ENCODE results near the gene FLAD1.
A peak's percentile ranks its signal among the peaks of the same experiment; 100 is the strongest.

Gene FLAD1

DNA sequence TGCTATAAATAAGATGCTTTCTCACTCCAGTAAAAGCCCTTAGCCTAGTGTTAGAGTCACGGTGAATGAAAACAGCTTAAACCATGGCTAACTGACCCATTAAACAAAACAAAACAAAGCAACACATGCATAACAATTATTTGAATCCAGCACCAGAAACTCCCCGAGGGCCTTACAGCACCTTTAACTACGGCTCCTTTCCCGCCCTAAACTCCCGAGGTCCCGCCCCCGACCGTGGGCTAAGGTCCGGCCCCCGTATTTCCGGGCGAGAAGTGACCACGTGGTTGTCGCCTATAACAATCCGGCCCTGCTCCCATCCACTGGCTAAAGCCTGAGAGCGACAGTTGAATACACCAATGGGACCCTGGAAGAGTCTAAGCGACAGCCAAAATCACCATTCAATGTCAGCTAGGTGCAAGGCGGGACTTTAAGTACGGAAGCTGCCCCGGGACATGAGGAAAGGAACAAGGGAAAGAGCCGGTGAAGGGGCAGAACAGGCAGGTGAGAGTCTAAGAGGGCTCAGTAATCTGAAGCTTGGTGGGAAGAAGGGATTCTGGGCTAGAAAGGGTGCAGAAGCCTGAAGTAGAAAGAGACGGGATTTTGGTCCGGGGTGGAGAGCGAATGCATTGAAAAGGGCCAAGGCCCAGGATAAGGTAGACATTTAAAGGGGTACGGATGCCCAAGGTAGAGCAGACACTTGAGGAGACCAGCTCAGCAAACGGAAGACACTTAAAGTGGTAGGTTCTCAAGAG, at the start of gene FLAD1:
TSS of gene FLAD1 (plus strand) at position 448 of the 752 bp plus-strand sequence. CDS start 351 bp downstream, outside the sequence.
- DNase-seq (ENCODE audit: low read depth in 2 of 2), result peak; percentile 91 to 93

DNA sequence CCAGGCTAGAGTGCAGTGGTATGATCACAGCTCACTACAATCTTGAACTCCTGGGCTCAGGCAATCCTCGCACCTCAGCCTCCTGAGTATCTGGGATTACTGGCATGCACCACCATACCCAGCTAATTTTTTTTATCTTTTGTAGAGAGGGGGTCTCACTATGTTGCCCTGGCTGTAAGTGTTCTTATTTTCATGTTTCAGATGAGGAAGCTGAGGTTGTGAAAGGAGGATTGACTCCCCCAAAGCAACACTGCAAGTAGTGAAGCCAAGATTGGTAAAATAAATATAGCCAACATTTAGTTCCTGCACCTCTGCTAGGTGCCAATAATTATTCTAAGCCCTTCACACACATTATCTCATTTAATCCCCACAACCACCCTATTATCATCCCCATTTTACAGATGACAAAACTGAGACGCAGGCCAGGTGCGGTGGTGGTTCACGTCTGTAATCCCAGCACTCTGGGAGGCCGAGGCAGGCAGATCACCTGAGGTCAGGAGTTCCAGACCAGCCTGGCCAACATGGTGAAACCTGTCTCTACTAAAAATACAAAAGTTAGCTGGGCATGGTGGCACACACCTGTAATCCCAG, 48.7 kb upstream of the FLAD1 start:
- DNase-seq (ENCODE audit: low read depth in 2 of 2), result no peak

DNA sequence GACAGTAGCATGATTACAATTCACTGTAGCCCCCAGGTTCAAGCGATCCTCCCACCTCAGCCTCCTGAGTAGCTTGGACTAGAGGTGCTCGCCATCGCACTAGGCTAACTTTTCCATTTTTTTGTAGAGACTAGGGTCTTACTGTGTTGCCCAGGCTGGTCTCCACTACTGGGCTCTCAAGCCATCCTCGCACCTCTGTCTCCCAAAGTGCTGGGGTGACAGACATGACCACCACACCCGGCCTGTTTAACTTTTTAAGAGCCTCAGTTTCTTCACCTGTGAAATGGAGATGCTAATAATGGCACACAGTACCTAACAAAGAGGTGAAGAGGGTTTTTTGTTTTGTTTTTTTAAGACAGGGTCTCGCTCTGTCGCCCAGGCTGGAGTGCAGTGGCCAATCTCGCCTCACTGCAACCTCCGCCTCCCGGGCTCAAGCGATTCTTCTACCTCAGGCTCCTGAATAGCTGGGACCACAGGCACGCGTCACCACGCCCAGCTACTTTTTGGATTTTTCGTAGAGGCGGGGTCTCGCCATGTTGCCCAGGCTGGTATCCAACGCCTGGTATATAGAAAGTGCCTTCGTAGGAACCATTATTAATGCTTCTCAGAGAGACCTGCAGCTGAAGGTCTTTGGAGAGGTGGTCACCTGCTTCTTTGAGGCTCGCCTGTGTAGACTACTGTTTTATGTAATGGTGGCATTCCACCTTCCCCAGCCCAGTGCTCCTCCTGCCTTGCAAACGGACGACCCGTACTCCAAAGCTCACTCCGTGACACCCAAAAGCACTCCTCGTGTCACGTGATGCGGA, 47.2 kb upstream of the FLAD1 start:
- no peak for DNase-seq (ENCODE audit: low read depth in 2 of 2)

DNA sequence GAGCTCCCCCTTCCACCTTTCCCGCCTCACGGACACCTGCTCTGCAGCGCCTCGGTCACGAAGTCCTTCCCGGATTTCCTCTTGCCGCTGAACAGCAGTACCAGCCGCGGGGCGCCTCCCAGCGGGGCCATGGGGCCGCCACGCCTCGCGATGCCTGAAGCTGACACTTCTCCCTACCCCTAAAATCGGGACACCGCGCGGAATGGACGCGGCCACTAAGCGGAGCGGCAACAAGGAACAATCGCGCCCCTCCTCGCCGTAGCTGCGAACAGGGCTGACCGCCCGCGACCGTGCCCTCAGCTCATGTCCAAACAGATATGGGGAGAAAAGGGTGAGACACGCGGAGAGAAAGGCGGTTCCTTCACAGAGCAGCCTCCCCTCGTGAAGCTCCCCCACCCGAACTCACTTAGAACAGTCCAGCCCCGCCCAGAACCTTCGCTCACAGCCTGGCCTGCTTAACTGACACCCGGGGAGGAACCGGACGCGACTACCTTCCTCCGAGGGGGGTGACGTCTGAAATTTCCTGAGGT, 46.5 kb upstream of the FLAD1 start, which contains the start of gene PMVK:
TSS of gene PMVK (minus strand) at position 165 of the 530 bp plus-strand sequence. CDS start at position 131, 34 bp downstream.
- peak; percentile 84 to 91 for DNase-seq (ENCODE audit: low read depth in 2 of 2)

DNA sequence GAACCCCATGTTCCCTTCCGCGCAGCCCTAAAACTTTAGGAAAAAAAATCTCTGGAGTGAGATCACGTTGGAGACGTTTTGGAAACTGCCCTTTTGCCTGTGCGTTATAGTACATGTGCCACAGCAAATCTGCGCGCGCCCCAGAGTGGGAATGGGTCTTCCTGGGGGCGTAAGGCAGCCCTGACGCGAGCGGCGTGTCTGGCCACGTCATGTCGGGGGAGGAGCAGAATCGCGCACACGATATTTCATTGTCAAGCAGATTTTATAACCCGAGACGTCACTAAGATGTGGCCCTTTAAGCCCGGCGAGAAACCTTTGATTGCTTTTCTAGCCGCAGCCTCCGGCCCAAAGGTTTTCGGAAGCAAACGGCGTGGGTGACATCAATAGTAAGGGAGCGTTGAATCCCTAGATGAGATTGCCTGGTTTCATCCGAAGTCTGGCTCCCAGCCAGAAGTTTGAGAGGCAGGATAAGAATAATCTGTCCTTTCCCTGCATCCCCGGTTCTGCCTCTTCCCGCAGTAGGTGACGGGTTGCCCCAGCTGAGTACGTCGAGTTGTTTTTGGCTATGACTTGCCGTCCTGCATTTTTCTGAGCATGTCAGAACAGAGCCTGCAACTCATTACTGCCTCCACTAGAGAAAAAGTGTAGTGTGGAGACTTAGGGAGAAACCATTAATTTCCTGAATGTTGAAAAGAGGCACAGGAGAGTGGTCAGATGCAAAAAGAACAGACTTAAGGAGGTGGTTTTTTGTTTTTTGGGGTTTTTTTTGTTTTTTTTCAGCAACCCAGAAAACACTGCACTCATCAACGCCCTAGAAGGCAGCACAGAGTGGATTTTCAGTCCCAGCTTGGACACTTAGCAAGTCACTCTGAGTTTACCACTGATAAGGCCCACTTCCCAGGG, 45.8 kb upstream of the FLAD1 start:
- DNase-seq (ENCODE audit: low read depth in 2 of 2), result peak; percentile 57 to 63

DNA sequence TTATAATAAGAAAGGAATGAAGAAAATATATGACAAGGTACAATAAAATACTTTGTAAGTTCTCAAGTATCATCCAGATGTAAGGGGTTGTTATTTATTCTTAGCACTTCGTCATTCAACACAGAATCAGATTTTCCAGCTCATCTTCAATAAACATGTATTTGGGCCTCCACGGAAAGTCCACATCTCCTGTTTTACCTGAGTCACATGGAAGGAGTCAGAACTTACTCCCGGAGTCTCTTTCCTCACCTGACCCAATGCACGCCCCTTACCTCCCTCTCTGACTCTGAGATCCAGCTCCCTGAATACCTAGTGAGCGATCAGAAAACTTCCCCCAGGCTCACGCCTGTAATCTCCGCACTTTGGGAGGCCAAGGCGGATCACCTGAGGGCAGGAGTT, 45.2 kb upstream of the FLAD1 start:
- no peak for DNase-seq (ENCODE audit: low read depth in 2 of 2)

DNA sequence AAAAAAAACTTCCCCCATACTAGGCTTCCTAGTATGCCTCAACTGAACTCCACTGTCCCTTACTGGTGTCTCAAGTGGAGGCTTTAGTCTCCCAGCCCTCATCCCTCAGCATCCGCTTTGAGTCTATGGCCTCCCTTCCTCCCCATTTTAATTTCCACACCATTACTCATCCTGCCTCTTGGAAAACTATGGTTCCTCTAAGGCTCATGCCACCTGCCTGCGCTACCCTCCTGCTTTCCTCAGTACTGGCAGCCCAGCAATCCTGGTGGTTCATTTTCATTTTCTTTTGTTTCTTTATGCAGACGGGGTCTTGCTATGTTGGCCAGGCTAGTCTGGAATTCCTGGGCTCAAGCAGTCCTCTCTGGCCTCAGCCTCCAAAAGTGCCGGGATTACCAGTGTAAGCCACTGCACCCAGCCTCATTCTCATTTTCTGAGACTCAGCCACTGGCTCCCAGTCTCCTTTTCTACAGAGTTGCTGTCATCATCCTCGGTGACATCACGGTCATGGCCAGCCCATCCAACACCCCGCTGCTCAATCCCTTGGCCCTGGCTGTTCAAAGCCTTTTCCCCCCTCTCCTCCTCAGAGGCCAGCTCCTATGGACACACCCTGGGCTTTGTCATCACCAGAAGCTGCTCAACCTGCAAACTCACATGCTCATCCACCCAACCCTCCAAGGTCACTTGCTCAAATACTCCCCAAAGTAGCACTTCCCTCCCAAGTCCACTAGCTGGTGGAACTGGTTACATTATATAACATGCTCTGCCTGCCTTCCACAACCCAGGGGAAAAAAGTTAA, 44.3 kb upstream of the FLAD1 start:
- DNase-seq (ENCODE audit: low read depth in 2 of 2), result no peak

DNA sequence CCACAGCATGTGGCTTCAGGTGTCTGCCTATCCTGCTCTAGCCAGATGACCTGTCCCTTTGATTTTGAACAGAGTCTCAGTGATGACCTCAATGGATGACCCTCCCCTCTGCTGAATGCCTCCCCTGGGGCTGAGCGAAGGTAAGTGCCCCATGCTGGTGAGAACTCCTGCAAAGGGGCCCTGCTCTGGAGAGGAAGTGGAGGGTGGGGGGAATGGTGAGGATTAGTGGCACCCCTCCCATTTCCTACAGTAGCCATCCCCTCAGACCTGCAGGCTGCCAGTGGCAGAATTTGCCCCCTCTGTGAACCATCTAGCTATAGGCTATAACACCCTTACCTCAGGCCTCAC, 43.0 kb upstream of the FLAD1 start:
- no peak for DNase-seq (ENCODE audit: low read depth in 2 of 2)

DNA sequence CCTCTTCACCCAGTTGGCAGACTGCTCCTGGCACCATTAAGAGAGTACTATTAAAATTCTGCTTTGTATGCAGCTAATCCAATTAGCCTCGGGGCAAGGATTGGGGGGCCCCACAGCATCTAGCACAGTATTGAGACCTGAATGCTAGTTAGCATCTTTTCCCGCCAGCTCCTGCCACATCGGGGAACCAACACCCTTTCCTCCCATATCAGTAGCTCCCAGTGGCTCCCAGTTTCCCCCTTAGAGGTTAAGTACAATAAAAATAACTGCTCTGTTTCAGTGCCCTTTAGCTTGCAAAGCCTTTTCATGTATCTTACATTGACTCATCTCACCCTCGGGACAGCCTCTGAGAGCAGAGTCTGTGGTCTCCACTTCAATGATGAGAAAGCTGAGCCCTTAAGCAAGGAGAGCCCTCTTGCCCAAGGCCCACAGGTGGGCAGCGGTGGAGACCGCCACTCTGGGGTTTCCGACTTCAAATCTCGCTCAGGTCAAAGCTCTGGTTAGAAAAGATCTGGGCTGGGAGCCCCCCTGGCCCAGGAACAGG, 42.4 kb upstream of the FLAD1 start:
- no peak for DNase-seq (ENCODE audit: low read depth in 2 of 2)

DNA sequence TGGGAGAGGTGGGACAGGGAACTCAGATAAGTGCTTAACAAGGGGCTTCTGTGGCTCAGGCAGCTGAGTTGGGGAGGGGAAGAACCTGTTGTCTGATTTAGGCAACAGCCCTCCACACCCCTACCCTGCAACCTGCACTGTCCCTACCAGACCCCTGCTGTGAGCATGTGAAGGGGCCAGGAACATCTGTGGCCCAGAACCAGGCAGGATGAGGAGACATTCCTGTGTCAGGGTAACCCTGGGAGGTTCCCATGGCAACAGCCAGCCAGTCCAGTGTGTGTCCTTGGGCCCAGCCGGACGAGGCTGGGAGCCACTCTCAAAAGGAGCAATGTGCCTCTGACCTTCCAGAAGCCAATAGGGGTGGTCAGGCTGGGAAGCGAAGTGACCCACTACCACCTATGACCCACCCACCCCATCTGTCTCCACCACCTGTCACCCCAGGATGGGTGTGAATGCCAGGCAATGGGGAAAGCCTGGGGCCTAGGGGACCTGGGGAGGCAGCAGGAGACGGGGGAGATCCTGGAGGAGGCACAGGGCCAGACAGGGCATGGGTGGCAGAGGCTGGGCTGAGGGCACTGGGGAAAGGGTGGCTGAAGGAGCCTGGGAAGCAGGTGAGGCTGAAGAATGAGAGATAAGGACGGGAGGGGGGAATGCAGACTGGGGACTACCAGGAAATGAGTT, 41.7 kb upstream of the FLAD1 start:
- DNase-seq (ENCODE audit: low read depth in 2 of 2), result no peak

DNA sequence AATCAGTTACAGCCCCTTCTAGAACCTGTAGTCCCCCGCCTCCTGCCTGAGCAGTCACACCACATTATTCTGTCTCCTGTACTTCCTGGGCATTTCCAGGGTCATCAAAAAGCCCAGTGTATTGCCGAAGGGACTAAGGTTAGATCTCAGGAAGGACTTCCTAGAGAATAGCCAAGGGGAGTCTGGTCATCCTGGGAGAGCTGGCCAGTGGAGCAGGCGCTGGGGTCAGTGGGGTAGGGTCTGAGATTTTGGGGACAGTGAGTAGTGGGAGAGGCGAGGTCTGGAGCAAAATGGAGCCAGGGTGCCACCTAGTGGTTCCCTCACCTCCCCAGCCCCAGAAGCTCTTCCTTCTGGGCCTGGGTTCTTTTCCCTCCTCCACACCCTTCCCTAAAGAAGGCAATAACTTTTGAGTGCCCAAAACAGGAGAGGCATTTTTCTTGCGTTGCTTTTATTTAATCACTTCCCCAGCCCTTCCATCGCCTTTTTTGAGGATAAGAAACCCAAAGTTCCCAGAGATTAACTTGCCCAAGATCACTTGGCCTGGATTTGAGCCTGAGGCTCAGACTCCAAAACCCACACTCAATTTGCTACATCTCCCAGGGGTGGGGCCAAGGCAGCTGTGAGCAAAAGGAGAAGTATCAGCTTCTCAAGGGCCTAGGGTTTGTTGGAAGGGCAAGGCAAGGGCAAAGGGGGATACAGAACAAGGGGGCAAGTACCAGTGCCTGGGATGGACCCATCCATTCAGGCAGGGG, 39.3 kb upstream of the FLAD1 start:
- DNase-seq (ENCODE audit: low read depth in 2 of 2), result no peak

DNA sequence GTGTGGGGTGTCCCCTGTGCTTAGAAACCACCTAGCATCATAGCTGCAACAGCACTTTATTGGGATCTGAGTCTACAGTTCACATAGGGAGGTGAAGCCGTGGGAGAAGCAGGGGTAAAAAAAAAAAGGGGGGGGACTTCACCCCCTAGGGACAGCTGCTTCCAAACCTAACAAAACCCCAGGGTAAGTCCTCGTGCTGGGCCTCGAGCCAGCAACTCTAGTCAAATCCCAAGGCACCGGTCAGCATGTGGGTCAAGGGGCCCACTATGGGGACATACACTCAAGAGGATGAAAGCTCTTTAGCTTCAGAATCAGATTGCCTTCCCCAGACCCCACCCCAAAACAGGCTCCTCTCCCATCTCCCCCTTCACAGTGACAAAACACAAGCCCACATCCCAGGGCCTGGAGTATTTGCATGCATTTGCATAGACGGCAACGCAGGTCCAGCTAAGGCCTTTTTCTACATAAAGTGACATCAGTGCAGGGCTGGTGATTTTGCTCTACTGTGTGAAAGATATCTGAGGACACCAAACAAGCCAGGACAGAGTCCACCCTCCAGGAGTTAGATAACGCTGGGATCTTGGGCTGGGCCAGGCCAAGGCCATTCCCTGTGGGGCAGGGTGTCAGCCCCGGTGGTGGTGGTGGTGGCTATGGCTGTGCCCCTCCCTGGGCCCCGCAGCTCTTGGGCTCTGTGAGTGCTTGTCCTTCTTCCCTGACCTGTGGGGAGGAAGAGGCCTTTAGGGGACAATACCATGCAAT, 38.6 kb upstream of the FLAD1 start:
- DNase-seq (ENCODE audit: low read depth in 2 of 2), result no peak

DNA sequence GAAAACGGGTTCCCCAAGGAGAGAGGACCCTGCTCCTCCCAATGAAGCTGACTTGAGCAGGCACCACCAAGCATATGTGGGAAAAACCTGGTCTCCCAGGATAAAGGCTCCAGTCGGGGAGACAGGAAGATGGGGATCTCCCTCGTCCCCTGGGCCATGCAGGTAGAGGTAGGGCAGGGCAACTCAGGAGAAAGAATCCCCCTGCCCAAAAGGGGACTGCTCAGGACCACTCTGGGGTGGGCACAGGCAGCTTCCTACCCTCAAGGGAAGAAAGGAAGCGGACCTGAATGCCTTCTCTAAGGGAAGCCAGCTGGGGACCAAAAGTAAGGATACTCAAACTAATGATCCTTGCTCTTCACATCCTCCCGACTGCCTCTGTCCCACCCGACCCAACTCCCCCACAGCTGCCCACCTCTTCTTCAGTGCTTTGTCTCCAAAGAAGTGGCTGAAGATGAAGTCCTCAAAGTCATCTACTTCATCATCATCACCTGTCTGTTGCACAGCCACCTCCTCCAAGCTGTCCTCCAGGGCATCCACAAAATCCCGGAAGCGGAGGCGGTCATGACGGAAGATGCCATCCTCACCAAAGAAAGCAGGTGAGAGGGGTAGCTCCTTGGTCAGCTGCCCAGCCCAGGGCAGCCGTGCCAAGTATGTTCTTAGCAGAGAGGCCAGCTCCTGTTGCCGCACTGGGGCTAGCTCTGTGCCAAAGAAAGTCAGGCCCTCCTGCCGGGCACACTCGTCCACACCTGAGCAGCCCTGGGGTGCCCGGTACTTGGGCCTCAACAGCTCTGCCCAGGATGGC, 37.8 kb upstream of the FLAD1 start:
- DNase-seq (ENCODE audit: low read depth in 2 of 2), result no peak

DNA sequence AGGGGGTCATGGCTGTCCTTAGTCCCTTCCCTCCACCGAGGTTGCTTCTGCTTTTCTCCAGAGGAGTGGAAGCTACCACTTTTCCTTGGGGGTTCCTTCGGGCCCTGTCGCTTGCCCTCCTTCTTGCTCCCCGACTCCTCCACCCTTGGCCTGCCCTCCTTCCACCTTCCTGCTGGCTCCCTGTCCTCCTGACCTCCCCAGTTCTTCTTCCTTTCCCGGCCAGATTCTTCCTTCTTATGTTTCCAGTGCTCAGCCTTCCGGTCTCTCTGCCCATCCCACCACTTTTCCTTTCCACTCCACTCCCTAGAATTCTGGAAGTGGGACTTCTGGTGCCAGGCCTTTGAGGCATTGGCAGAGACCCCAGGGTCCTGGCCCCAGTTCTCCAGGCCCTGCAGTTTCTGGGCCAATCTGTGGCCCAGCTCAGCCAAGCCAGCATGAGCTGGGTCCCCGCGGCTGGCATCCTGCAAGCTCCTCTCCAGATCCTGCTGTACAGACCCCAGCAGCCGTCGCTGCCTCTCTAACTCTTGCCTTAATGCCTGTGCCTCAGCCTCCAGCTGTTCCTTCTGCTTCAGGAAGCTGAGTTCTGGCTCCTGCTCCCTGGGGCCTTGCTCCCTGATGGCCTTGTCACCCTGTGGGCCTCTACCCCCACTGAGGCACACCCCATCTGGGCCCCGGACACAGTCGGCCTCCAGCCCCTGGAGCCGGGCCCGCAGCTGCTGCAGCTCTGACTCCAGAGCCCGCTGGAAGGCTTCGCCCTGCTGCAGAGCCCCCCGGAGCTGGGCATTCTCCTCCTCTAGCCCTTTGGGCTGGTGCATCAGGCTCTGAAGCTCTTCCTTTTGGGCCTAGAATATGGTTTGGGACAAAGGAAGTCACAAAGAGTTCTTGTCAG, 36.9 kb upstream of the FLAD1 start:
- DNase-seq (ENCODE audit: low read depth in 2 of 2), result no peak

DNA sequence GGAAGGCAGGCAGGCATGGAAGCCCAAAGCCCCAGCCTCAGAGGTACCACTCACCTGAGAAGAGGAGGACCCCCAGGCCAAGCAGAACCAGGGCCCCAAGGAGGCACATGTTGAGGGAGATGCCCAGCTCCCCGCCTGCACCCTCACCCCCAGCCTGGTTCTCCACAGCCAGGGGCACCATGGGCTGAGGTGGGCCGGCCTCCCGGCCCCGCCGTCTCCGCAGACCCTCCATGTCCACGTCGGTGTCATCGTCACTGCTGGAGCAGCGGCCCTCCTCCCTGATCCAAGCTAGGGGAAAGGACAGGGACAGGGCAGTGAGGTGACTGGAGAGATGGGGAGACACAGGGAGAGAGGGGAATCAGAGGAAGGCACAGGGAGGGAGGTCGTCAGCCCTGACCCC, 35.1 kb upstream of the FLAD1 start:
- no peak for DNase-seq (ENCODE audit: low read depth in 2 of 2)

DNA sequence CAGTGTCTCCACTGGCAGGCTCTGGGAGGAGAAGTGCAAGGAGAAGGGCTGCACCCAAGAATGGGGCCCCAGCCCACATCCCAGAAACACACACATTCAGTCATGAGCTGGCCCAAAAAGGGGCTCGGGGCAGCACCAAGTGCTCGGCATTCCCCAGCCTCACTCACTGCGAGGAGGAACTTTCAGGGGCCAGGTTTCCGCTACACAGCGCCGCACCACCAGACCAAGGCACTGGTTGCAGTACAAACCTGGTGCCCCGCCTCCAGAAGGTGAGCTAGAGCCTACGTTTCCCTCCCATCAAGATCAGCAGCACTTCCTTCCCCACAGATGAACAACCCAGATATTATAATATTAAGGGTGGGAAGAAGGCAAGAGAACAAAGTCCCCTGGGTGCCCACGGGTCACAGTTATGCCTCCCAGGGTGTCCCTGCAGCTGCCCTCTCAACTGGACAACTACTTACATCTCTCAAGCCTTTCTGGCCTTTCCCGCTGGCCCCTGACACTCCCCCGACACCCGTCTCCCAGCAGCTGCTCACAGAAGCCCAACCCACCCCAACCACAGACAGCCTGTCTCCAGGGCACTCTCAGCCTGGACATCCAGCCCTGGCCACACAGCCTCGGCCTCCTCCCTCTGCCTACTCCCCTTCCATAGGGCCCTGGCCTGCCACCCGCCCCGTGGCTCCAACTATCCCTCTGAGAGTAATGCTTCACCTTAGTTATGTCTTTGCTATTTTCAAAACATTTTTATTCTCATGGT, 31.1 kb upstream of the FLAD1 start:
- peak in 1 of 2 donors; percentile 44 for DNase-seq (ENCODE audit: low read depth in 2 of 2)
